Stimulated activated CD8-positive, alpha-beta memory T cell treated with anti-CD3 and anti-CD28 coated beads, Interleukin-4, amount 100 ng/mL, for 48 hours (primary cell): ENCODE data around the gene SFXN4.
"Not testable (repeated sequence)": the region's sequence is repeated elsewhere in the genome, so short reads cannot be mapped to it uniquely, and the experiment has no call there.

Experiments
- DNase-seq: peaks from one replicate; pipeline ENCODE4 v3.0.0-alpha.2; 2020

The SFXN4 gene

GRCh38 chr10:119190353-119190752 lies 24.8 kb upstream of the SFXN4 start:
- DNase-seq: no peak

- DNase-seq: no peak
Observed at GRCh38 chr10:119189811-119190282, 24.3 kb upstream of the SFXN4 start.

GRCh38 chr10:119183664-119184412 lies 18.3 kb upstream of the SFXN4 start:
- no peak for DNase-seq

GRCh38 chr10:119180850-119181400 lies 15.4 kb upstream of the SFXN4 start:
- DNase-seq: not testable (repeated sequence)

- peak; percentile 97 for DNase-seq
Observed at GRCh38 chr10:119178372-119179119, 13.0 kb upstream of the SFXN4 start, which contains the start of gene PRDX3. TSS of gene PRDX3 (minus strand) at chr10:119178812. CDS start at chr10:119178790, 22 bp downstream.

GRCh38 chr10:119177708-119178371 lies 12.3 kb upstream of the SFXN4 start:
- DNase-seq: peak; percentile 62

GRCh38 chr10:119176166-119176565 lies 10.7 kb upstream of the SFXN4 start:
- no peak for DNase-seq

GRCh38 chr10:119174109-119174508 lies 8.6 kb upstream of the SFXN4 start:
- no peak for DNase-seq

GRCh38 chr10:119167041-119167440 lies 1.5 kb upstream of the SFXN4 start:
- DNase-seq: no peak

GRCh38 chr10:119166564-119166963 lies 1.1 kb upstream of the SFXN4 start:
- no peak for DNase-seq

- no peak for DNase-seq
Observed at GRCh38 chr10:119166118-119166500, 595 bp upstream of the SFXN4 start.

GRCh38 chr10:119162452-119163092 lies 2.9 kb downstream of the SFXN4 start:
- DNase-seq: no peak

GRCh38 chr10:119161680-119162451 lies 3.6 kb downstream of the SFXN4 start:
- no peak for DNase-seq

- DNase-seq: no peak
Observed at GRCh38 chr10:119159332-119159731, 6.2 kb downstream of the SFXN4 start.

- no peak for DNase-seq
Observed at GRCh38 chr10:119153661-119154060, 11.9 kb downstream of the SFXN4 start.

- no peak for DNase-seq
Observed at GRCh38 chr10:119153041-119153440, 12.5 kb downstream of the SFXN4 start.

- DNase-seq: not testable (repeated sequence)
Observed at GRCh38 chr10:119151601-119152000, 13.9 kb downstream of the SFXN4 start.

- no peak for DNase-seq
Observed at GRCh38 chr10:119149729-119150128, 15.8 kb downstream of the SFXN4 start.

GRCh38 chr10:119149157-119149556 lies 16.4 kb downstream of the SFXN4 start:
- no peak for DNase-seq

- DNase-seq: no peak
Observed at GRCh38 chr10:119143657-119144056, 21.9 kb downstream of the SFXN4 start.

GRCh38 chr10:119140603-119141245 lies 24.8 kb downstream of the SFXN4 start:
- no peak for DNase-seq
